Stimulated activated CD4-positive, alpha-beta T cell treated with anti-CD3 and anti-CD28 coated beads, Interleukin-15, amount 100 ng/mL, for 1 hour (primary cell): Measurements from ENCODE around the gene SRGAP3.

Experiments used
- DNase-seq, 2 donors: peaks; one replicate each; pipeline ENCODE4 v3.0.0-alpha.2; 2020; ENCODE audit warnings: low read depth in 1 of 2, low spot score in 1 of 2

SRGAP3 gene

DNA sequence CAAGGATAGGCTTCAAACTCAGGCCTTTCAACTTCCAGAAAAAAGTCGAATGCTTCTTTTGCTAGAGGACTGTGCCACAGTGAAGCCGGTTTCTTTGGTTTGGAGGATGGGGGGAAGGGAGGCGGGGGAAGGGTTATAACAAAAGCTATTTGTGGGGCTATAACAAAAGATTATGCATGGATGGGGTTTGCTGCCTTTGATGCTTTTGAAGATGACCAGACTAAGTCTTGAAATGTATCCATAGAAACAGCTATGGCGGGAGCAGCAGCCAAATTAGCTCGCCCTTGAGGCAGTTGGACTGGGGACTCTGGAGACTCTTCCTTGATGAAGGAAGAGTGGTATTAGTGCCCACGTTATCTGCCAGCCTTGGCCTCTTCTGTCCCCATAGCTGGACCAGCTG is 47.5 kb downstream of the SRGAP3 start:
- DNase-seq: no peak

DNA sequence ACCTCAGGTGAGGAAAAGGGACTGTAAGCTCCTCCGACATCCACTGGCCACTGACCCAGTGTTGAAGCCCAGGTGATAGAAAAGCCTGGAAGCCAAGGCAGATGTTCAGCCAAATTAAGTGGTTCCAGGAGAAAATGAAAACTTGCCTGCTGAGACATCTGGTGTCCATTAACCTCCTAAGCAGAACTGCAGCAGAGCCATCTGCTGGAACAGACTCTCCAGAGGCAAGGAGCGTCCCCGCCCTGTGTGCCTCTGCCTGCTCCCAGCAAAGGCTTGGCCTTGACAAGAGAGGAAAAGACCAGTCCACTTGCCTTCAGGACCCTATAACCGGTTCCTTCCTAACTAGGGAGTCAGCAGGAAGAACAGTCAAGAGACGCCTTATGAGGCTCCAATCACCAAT is 48.2 kb downstream of the SRGAP3 start:
- DNase-seq: no peak

- no peak for DNase-seq
Measured at GRCh38 chr3:9199775-9200174, 49.7 kb downstream of the SRGAP3 start.

DNA sequence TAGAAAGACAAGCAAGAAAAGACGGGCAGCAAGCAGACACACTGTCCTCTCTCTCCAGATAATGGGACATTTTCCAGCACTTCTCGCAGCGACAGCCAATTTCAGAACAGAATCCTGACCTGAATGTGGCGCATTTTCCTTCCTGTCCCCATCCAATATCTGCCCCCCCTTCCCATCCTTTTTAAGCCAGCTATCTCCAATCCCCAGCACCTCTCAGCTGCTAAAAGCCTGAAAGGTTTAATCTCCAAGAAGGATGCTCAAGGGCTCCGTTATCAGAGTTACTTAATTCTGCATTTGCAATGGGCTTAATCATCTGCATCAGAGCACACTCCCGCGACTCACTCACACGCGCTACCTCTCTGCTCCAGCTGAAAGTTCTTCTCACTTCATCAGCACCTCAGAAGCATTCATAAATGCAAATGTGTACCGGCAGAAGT is 50.5 kb downstream of the SRGAP3 start:
- DNase-seq: no peak

DNA sequence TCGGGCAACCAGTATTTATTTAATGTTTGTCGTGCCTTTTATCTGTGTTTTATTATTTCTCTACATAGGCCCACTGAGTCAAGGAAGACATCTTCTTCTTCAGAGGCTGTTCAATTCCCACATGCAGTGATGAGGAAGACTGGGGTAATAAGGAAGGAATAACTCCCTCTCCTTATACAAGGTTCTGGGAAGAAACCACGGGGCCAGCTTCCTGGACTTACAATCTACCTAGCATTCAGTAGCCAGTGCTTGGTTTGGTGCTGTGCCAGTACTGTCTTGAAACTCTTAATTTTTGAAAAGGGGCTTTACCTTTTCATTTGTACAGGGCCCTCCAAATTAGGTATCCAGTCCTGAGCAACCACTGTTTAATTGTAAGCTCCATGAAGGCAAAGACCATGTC is 51.2 kb downstream of the SRGAP3 start:
- DNase-seq: no peak

DNA sequence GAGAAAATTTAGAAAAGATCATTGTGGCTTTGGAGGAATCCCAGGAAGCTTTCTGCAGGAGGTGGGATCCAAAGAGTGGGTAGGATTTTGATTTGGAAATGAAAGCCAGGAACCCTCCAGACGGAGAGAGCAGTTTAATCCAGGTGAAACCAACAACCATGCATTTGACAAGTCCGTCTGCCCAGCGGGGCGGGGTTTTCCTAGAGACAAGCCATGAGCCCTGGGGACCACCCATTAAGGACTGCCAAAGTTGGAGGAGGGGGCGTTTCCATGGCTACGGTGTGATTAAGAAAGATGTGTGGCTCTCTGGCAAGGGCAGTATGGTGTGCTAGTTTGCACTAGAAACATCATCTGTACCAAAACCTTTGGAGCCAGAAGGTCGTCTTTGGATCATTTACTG is 53.4 kb downstream of the SRGAP3 start:
- no peak for DNase-seq

GRCh38 chr3:9195390-9195789 is 54.1 kb downstream of the SRGAP3 start:
- no peak for DNase-seq

- no peak for DNase-seq
Measured at GRCh38 chr3:9194509-9195184, 54.8 kb downstream of the SRGAP3 start.

DNA sequence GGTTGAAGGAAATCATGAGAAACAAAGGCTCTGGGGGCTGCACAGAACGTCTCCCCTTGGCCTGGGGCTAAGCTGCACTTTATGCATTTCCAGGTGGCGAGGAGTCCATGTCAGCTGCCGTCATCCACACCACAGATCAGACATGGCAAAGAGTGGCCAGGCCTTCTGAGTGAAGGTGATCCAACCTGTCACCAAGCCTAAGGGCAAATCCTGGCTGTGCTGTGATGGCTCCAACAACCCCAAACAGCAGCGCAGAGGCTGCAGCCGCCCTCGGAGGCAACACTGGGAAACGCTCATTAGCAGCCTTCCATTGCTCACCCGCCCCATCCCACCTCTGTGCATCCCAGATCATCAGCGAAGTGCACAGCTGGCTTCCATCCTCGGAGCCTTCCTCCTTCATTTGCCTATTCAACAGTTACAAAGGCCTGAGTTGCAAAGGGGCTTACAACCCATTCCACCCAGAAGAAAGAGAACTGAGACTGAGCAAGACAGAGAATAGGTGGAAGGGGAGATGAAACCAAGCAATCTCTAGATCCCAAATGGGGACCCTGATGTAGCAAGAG is 55.7 kb downstream of the SRGAP3 start:
- no peak for DNase-seq

GRCh38 chr3:9193211-9193610 is 56.2 kb downstream of the SRGAP3 start:
- DNase-seq: no peak

- no peak for DNase-seq
Measured at GRCh38 chr3:9192248-9193025, 57.0 kb downstream of the SRGAP3 start.

GRCh38 chr3:9190276-9190675 is 59.2 kb downstream of the SRGAP3 start:
- no peak for DNase-seq

DNA sequence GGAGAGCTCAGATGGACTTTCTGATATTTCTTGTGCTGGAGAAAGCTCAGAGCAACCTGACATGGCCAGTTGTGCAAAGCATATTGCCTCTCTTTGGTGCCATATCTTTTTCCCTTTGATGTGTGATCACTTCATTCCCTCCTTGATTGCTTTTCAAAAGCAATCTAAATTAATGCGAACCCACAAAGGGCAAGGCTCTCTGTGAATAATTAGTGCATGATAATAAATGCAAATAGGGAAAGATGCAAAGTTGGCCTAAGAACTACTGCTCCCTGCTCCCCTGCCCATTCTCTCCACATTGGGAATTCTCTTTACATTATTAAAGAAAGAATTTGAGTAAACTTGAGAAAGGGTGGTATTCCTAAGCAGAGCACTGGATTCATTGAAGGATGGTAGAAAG is 60.9 kb downstream of the SRGAP3 start:
- no peak for DNase-seq

DNA sequence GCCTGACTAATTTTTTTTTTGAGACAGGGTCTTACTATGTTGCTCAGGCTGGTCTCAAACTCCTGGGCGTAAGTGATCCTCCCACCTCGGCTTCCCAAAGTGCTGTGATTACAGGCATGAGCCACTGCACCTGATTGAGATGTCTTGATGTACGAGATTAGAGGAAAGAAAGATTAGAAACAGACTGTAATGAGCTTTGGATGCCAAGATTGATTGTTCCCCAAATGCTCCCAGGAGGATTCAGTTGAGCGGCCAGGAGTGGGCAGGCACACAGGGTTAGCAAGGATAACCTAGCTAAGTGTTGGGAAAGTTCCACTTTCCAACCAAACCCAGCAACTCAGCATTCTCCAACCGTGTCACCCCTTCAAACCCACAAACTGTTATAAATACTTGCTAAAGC is 63.7 kb downstream of the SRGAP3 start:
- no peak for DNase-seq

GRCh38 chr3:9185046-9185445 is 64.4 kb downstream of the SRGAP3 start:
- DNase-seq: no peak

DNA sequence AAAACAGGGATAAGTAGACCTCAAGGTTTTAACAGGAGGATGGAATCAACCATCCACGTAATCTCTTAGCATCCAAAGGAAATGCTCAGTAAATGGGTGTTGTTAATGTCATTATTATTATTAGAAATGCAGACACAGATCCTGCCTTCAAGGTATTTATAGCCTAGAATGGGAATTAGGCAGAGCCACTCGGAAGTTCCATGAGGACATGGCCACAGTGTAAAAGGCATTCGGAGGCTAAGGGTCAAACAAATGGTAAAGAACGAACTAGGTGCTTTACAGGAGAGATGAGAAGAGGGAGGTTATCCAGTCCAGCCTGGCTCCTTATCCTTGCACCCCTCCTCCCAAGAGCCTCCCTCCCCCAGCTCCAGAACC is 65.0 kb downstream of the SRGAP3 start:
- DNase-seq: no peak

DNA sequence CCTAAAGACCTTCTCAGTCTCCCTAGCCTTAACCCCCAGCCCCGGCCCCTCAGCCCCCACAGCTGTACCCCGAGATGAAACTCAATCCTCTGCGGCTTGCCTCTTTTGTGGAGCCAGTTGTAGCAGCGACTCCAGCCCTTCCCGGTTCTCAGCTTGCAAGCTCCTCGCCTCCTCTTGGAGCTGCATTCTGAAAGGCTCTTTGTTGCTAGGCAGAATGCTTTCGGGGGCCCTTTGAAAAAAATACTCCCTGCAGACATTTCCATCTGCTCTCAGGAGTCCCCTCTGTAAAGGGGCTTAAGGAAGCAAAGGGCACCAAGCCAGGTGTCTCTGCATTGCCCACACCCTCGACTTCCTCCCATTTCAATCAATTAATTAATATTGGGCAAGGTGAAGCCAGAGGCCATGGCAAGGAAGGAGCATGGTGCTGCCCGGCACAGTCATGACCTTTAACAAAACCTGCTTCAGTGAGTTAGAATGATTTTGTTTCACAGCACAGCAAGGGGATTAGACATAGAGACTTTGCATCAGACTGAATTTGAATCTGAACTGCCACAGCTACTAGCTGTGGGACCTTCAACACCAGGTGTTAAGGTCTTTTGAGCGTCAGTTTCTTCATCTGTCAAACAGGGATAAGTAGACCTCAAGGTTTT is 65.5 kb downstream of the SRGAP3 start:
- DNase-seq: no peak

DNA sequence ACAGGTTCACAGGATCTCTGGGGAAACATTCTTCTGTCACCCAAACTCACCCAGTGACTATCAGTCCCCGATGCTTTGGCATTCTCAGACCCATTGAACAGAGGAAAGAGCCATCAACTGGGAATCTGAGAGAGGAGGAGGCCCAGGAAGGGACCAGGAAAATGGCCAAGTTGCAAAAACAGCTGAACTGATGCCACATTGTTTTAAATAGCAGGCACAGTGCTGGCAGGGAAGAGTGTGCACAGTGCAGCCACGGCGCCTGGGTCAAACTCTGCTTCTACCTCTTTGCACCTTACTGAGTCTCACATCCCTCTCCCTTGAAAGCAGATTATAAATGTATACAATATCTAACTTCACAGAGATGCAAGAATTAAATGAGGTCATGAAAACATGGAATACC is 66.4 kb downstream of the SRGAP3 start:
- DNase-seq: no peak

DNA sequence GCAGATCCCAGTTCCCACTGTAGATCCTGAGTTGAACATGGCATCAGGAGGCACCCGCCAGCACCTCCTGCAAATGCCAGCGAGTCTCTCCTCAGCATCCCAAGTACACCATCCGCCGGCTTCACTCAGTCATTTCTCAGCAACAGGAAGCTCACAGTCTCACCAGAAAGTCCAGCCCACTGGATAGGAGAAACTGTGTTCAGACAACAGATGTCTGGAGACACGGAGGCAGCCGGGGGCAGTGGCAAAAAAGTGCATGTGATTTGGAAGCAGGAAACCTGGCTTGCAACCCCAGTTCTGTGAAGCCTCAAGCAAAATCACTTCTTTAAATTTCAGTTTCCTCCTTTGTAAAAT is 68.7 kb downstream of the SRGAP3 start:
- DNase-seq: no peak

- DNase-seq: no peak
Measured at GRCh38 chr3:9179826-9180763, 69.4 kb downstream of the SRGAP3 start.

DNA sequence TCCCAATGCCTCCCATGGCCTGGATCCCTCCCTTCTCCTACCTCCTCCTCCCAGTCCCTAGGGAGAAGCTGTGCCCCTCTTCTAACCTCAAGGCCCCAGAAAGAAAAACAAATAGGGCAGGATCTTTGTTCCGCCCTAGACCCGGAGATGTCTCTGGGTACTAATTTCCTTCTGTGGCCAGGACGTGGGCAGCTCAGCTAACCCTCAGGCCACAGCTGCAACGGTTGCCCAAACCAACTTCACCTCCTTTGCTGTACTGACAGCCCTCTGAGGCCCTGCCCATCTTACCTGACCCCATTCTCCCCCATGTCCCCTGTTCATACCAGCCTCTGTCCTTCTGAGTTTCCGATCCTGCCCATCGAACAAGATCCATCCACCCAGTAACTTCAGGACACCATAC is 70.7 kb downstream of the SRGAP3 start:
- DNase-seq: no peak
